SU-DHL-6 (cell line): ENCODE data around the gene CKM.

Source experiments
- H2AFZ ChIP-seq: fragments of 200-600 bp; sonication (generic); 2 replicates; pipeline ENCODE4 v1.6.1; 2014; ENCODE audit warnings: low read depth, mild to moderate bottlenecking, moderate library complexity, mixed read lengths, antibody characterized with exemption, low read length; ENCODE audit not compliant: severe bottlenecking
- H3F3A ChIP-seq: fragments of 200-600 bp; shearing (Covaris generic); 2 replicates; pipeline ENCODE4 v1.6.0; 2016; ENCODE audit warnings: antibody characterized with exemption, mild to moderate bottlenecking; ENCODE audit not compliant: insufficient read depth
- H3K27ac ChIP-seq: fragments of 200-600 bp; sonication (generic); 2 replicates; pipeline ENCODE4 v1.5.1; 2016; ENCODE audit warnings: low read depth, mild to moderate bottlenecking, low read length, moderate library complexity, mixed read lengths
- H3K27me3 ChIP-seq: fragments of 200-600 bp; sonication (generic), shearing (Covaris generic); 2 replicates; pipeline ENCODE4 v1.6.0; 2014; ENCODE audit warnings: mild to moderate bottlenecking, low read length
- H3K36me3 ChIP-seq: fragments of 200-600 bp; sonication (generic); 2 replicates; pipeline ENCODE4 v1.6.1; 2014; ENCODE audit warnings: mild to moderate bottlenecking, low read length, mixed read lengths
- H3K4me2 ChIP-seq: fragments of 300-600, 200-600 bp; shearing (Covaris generic), sonication (generic); 2 replicates; pipeline ENCODE4 v1.6.0; 2014; ENCODE audit warnings: low read length, low read depth, mild to moderate bottlenecking; ENCODE audit not compliant: poor library complexity, severe bottlenecking
- H3K4me3 ChIP-seq: fragments of 200-600 bp; sonication (generic); 2 replicates; pipeline ENCODE4 v1.5.1; 2014; ENCODE audit warnings: antibody characterized with exemption, low read length, mild to moderate bottlenecking, mixed read lengths; ENCODE audit not compliant: insufficient read depth, poor library complexity, severe bottlenecking
- H3K79me2 ChIP-seq: fragments of 200-600 bp; sonication (generic); 2 replicates; pipeline ENCODE4 v1.6.1; 2014; ENCODE audit warnings: mild to moderate bottlenecking, low read length, moderate library complexity; ENCODE audit not compliant: insufficient read depth
- H3K9ac ChIP-seq: fragments of 200-600 bp; sonication (generic); 2 replicates; pipeline ENCODE4 v1.7.0; 2014; ENCODE audit warnings: mild to moderate bottlenecking, low read length
- H3K9me2 ChIP-seq: fragments of 200-600 bp; sonication (generic); replicated peaks from 2 replicates; pipeline ENCODE4 v1.6.1; 2014; ENCODE audit warnings: low read length; ENCODE audit not compliant: insufficient read depth
- H3K9me3 ChIP-seq: fragments of 200-600 bp; sonication (generic); 2 replicates; pipeline ENCODE4 v1.6.1; 2014; ENCODE audit warnings: low read length, mixed read lengths; ENCODE audit not compliant: insufficient read depth
- H4K20me1 ChIP-seq: fragments of 200-600 bp; sonication (generic); 2 replicates; pipeline ENCODE4 v1.6.1; 2014; ENCODE audit warnings: low read depth, mild to moderate bottlenecking, antibody characterized with exemption, low read length, moderate library complexity, mixed read lengths
- EZH2phosphoT487 ChIP-seq: fragments of 200-600 bp; sonication (generic), shearing (Covaris generic); conservative IDR thresholded peaks from 2 replicates; pipeline ENCODE4 v1.6.1; 2018; ENCODE audit warnings: mild to moderate bottlenecking, antibody characterized with exemption, low read length, moderate library complexity, mixed read lengths
- TF ChIP-seq, protein P1 (sequence below): fragments of 200-600 bp; sonication (generic); IDR thresholded peaks from one replicate; pipeline ENCODE4 v1.5.1; 2017; ENCODE audit warnings: antibody characterized with exemption, mild to moderate bottlenecking, low read length, moderate library complexity; ENCODE audit not compliant: insufficient read depth, poor library complexity, severe bottlenecking

CKM gene

DNA sequence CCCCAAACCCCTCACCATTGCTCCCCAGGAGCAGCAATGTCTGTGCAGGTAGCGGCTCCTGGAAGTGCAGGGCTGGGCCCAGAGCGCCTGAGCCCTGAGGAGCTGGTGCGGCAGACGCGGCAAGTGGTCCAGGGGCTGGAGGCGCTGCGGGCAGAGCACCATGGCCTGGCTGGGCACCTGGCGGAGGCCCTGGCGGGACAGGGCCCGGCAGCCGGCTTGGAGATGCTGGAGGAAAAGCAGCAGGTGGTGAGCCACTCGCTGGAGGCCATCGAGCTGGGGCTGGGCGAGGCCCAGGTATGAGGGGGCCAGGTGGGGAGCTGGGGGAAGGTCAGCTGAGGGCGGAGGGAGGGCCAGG is 22.8 kb upstream of the CKM start:
- no peak overlapping the region for H3K4me3 ChIP-seq
- no peaks in the 10 kb centered on the region for H3F3A ChIP-seq
- no peaks in the 10 kb centered on the region for H3K79me2 ChIP-seq
- no peak overlapping the region for H3K27ac ChIP-seq
- H4K20me1 ChIP-seq: no peaks in the 10 kb centered on the region
- no peaks in the 10 kb centered on the region for H3K27me3 ChIP-seq
- no peak overlapping the region for H3K9ac ChIP-seq
- no peak for TF ChIP-seq EZH2phosphoT487
- TF ChIP-seq, protein P1, sequence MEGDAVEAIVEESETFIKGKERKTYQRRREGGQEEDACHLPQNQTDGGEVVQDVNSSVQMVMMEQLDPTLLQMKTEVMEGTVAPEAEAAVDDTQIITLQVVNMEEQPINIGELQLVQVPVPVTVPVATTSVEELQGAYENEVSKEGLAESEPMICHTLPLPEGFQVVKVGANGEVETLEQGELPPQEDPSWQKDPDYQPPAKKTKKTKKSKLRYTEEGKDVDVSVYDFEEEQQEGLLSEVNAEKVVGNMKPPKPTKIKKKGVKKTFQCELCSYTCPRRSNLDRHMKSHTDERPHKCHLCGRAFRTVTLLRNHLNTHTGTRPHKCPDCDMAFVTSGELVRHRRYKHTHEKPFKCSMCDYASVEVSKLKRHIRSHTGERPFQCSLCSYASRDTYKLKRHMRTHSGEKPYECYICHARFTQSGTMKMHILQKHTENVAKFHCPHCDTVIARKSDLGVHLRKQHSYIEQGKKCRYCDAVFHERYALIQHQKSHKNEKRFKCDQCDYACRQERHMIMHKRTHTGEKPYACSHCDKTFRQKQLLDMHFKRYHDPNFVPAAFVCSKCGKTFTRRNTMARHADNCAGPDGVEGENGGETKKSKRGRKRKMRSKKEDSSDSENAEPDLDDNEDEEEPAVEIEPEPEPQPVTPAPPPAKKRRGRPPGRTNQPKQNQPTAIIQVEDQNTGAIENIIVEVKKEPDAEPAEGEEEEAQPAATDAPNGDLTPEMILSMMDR: no peak
- no peak overlapping the region for H2AFZ ChIP-seq
- H3K36me3 ChIP-seq: no peaks in the 10 kb centered on the region
- H3K4me2 ChIP-seq: no peak overlapping the region
- H3K9me3 ChIP-seq: no peaks in the 10 kb centered on the region
- H3K9me2 ChIP-seq: no peaks in the 10 kb centered on the region

DNA sequence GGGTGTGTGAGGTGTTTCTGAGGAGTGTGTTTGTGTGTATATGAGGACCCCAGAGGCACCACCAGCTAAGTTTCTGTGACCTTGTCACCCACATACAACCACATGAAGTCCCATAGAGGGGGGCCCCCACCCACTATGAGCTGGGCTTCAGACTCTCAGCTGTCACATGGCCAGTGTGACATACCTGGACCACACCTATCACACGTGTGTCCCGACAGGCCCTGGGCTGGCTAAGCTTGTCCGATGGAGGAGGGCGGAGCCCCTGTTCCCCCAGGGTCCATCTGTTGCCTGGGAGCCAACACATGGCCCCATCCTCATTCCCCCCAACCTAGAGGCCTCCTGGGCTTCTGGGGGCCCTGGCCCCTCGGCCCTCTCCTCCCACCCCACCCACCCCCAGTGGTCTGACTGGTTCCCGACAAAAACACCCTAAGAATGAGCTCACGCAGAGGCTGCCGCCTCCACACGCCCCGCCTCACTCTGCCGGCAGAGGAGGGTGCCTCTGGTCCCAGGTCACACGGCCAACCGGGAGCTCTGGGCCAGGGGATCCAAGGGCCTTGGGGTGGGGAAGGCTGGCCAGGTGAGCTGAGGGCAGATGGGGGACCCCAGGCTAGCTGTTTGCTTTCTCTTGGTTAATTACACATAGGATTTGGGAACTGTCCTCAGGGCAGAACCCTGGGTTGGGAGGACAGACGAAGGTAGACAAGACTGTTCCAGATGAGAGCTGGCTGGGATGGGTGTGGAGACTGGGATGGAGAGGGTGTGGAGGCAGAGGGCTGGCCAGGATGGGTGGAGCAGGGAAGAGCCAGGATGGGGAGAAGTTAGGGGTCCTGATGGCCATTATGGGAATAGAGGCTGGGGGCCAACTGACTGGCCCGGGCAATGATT is 22.2 kb upstream of the CKM start:
- Histone ChIP-seq H3K4me2 (no peak overlapping the region), H3K4me3 (no peak overlapping the region), H3K36me3 (no peaks in the 10 kb centered on the region), H3K79me2 (no peaks in the 10 kb centered on the region), H3K27me3 (no peaks in the 10 kb centered on the region), H3K27ac (no peak overlapping the region), H3K9me3 (no peaks in the 10 kb centered on the region), H2AFZ (no peak overlapping the region), H3F3A (no peaks in the 10 kb centered on the region), H3K9ac (no peak overlapping the region), H3K9me2 (no peaks in the 10 kb centered on the region), H4K20me1 (no peaks in the 10 kb centered on the region)
- no peak for TF ChIP-seq EZH2phosphoT487
- TF ChIP-seq, protein P1: no peak

DNA sequence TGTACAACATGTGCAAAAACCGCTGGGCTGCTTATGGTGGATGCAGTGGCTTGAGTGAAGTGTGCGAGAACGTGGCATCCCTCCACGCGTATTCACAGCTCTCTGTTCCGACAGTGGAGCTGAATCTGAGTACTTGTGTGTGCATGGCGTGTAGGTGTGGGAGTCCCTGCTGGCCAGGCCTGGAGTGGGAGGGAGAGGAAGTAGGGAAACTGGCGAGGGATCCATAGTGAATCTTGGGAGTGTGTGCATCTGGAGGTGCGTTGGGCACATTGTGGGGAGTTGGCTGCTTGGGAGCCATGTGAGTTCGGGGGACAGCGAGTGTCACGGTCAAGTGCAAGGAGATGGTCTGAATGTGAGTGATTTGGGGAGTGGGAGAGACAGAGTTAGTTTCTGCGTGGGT is 20.2 kb upstream of the CKM start:
- no peaks in the 10 kb centered on the region for H4K20me1 ChIP-seq
- TF ChIP-seq, protein P1: no peak
- no peak for TF ChIP-seq EZH2phosphoT487

More for the DNA sequence above, 20.2 kb upstream of the CKM start:
- no peak overlapping the region for H3K4me2 ChIP-seq
- H3K27ac ChIP-seq: no peak overlapping the region
- no peaks in the 10 kb centered on the region for H3K9me2 ChIP-seq
- no peaks in the 10 kb centered on the region for H3K27me3 ChIP-seq
- H3K9ac ChIP-seq: no peak overlapping the region
- no peak overlapping the region for H2AFZ ChIP-seq
- no peaks in the 10 kb centered on the region for H3K36me3 ChIP-seq
- no peaks in the 10 kb centered on the region for H3K79me2 ChIP-seq
- no peaks in the 10 kb centered on the region for H3F3A ChIP-seq
- no peak overlapping the region for H3K4me3 ChIP-seq
- no peaks in the 10 kb centered on the region for H3K9me3 ChIP-seq
